HG03135 (cell line): Measurements from ENCODE around the gene MESP1.
A peak's percentile ranks its signal among the peaks of the same experiment; 100 is the strongest.
"Not testable (repeated sequence)": the region's sequence is repeated elsewhere in the genome, so short reads cannot be mapped to it uniquely, and the experiment has no call there.

ENCODE experiments used
- ATAC-seq: cut with Tn5 transposase; IDR thresholded peaks from one replicate; pipeline ENCODE4 v1.9.1; 2021; ENCODE audit warnings: mild to moderate bottlenecking, moderate library complexity; ENCODE audit not compliant: unreplicated experiment

The MESP1 gene, protein sequence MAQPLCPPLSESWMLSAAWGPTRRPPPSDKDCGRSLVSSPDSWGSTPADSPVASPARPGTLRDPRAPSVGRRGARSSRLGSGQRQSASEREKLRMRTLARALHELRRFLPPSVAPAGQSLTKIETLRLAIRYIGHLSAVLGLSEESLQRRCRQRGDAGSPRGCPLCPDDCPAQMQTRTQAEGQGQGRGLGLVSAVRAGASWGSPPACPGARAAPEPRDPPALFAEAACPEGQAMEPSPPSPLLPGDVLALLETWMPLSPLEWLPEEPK

DNA sequence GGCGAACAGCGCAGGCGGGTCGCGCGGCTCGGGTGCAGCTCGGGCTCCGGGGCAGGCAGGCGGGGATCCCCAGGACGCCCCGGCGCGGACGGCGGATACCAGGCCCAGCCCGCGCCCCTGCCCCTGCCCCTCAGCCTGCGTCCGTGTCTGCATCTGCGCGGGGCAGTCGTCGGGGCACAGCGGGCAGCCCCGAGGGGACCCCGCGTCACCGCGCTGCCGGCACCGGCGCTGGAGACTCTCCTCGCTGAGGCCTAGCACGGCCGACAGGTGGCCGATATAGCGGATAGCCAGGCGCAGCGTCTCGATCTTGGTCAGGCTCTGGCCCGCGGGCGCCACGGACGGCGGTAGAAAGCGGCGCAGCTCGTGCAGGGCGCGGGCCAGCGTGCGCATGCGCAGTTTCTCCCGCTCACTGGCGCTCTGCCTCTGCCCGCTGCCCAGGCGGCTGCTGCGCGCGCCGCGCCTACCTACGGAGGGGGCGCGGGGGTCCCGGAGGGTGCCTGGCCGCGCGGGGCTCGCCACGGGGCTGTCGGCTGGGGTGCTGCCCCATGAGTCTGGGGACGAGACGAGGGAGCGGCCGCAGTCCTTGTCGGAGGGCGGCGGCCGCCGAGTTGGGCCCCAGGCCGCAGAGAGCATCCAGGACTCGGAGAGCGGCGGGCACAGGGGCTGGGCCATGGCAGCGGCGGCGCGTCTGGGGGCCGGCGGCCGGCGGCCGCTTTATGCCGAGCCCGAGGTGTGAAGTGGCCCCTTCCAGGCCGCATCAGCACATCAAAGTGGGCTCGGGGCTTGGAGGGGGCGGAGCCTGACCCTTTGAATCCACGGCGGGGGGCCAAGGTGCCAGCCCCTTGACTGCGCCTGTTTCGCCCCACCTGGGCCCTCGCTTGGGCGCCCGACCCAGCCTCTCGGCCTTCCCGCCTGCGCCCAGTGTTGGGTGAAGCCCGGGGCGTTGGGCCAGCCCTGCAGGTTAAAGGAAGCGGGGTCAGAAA is at the start of gene MESP1:
MESP1 (minus strand) TSS at position 690 of the 983 bp plus-strand sequence; CDS start at position 672, 18 bp downstream.
- peak; percentile 96 for ATAC-seq

DNA sequence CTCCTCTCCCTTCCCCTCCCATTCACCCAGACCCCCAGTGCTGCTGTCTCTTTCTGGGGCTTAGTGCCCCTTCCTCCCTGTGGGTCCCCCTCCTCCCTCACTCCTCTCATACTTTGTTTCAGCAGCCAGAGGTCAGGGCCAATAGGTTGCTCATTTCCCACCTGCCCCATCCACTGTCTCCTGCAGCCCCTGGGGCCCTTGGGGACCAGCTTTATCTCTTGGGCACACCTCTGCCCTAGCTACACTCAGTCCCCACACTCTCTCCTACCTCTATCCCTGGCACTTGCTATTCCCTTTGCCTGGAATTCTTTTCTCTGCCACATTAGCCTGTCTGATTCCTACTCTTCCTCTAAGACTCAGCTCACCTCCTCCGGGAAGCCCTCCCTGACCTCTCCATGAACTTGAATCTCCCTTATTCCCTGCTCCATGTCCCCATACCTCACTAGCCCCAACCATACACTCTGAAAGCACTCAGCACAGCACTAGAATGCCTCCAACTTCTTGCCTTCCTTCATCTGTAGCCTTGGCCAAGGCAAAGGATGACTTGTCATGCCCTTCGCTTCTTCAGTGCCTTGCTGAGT is 49.0 kb upstream of the MESP1 start:
- no peak for ATAC-seq

DNA sequence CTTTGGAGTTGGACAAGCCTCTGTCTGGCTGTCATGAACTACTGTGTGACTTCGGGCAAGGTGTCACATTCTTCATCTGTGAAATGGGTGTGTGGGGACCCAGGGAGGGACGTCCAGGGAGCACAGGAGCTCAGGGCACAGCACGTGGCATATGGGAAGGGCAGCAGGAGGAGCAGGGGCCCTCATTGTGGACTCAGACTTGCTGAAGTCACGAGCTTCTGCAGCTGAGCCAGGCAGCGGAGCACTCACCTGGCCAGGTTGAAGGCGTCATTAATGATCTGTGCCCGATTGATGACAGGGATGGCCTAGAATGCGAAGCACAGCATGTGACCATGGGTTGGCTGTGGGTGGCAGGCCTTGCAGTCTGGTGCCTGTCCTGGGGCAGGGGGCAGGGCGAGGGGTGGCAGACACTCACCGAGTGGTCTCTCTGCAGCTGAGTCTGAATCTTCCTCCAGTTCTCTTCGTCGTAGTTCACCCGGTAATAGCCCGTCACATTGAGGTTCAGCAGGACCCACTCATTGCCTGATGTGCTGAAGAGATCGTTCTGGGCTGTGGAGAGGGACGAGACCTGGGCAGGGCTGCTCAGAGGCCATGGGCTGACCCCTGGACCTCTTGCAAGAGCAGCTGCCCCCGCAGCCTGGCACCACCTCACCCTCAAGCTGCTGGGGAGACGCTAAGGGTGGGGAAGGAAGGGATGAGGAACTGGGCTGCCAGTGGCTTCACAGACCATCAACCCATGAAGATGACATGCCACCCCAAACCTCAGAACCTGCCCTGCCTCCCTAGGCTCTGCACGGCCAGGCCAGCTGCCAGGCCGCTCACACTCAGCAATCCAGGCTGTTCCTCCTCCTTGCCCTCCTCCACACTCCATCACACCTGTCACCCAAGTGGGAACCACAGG is 48.2 kb upstream of the MESP1 start:
- no peak for ATAC-seq

DNA sequence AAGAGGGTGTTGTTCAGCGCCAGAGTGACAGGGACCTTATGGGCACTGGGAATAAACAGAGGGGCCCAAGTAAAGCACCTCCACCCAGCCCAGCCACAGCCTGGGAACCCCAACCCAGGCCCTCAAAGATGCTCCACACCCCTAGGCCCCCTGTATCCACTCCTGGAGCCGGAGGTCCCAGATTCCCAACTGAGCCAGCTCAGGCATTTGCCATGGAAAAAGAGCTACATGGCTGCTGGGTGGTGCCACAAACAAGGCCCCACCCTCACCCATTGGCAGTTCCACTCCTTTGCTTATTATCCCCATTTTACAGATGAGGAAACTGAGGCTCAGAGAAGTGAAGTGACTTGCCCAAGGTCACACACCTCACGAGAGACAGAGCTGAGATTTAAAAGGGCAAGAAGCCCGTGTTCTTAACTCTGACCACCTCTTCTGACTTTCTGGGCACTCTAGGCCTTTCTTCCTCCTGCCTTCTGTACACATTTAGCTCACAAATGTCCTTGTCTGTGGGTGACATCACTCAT is 46.7 kb upstream of the MESP1 start:
- ATAC-seq = no peak

DNA sequence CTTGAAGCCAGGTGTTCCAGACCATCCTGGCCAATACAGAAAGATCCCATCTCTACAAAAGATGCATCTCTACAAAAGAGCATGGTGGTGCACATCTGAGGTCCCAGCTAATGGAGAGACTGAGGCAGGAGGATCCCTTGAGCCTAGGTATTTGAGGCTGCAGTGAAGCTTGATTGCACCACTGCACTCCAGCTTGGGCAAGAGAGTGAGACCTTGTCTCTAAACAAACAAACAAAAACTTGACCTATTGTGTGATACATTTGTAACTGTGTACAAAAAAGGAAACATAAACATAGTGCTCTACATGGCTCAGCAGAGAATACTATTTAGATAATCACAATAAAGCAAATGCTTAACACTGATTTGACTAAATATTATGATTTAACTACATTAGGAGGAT is 44.9 kb upstream of the MESP1 start:
- no peak for ATAC-seq

DNA sequence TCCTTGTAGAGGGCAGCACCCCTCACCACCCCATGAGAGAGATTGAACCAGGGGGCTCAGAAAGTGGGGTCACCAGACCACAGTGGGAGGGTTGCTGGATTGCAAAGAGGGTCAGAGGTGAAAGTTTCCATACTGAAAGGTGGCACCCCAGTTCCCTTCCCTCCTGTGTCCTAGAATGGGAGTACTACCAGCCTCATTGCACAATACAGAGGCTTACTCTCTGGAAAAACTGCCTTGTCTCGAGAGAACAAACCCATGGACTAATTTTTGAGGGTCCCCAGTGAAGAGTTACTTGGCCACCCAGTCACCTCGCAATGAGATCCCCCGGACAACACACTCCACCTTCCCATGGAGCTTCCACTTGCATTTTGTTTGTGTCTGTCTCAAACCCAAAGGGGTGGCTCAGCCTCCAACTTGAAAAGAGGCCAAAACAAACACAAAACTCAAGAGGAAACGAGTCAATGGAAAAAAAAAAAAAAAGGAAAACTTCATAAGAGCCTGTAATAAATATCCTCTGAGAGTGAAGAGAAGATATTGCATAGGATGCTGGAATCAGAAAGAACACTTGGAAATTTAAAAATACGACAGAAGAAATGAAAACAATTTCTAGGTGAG is 43.7 kb upstream of the MESP1 start:
- ATAC-seq = no peak

DNA sequence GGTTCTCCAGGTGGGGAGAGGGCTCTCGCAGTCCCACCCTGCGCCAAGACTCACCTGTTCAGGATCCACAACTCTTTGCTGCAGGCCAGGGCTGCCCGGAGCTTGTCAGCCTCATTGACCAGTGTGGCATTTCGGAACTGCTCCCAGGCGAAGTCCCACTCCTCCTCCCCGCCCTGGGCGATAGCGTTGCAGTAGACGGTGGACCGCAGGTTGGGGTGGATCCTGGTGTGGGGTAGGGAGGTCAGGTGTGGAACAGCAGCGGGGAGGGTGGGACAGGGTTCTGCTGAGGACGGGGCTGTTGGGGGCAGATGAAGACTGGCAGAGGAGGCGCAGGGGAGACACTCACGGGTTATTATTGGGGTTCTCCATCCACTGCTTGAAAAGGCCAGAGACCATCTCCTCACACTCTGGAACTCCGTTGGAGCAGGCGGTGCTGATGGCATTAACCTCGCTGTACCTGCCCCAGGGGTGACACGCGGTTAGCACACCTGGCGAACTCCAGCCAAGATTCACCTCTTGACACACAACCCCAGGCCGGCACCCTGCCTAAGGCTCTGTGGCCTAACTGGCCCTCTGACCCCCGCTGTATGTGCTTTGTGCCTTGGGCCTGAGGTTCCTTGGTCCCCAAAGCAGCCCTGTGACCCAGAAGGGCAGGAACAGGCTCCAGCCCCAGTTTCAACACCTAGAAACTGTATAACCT is 41.2 kb upstream of the MESP1 start:
- no peak for ATAC-seq

DNA sequence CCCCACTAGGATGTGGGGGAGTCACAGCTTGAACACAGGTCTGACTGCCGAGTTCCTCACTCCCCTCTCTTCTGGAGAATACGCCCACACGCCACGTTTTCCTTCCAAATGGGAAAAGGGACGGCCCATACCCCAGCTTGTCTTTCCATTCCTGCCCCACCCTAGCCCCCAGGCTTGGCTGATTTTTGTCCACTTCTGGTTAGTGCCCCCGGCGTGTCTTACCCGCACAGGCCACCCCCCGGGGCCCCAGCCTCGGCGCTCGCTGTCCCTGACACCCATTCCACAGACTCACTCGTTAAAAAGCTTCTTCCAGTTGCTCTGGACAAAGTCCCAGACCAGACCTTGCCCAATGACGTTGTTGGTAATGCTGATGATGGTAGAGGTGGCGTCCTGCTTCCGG is 39.6 kb upstream of the MESP1 start:
- no peak for ATAC-seq

DNA sequence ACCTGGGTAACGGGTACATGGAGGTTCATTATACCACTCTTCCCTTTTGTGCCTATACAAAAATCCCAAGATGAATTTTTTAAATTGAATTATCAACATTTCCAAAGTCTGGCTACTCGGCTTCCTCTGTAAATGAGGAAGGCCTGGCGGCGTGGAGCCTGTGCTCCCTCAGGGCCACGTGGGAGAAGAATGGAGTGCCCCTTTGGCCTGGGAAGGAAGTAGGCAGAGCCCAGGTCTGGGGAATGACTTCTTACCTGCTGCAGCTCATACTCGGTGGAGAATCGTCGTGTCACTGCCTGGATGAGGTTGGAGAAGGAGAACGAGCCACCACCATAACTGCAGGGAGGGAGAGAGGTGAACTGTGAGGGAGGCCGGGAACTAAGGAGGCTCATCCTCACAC is 39.2 kb upstream of the MESP1 start:
- ATAC-seq = no peak

DNA sequence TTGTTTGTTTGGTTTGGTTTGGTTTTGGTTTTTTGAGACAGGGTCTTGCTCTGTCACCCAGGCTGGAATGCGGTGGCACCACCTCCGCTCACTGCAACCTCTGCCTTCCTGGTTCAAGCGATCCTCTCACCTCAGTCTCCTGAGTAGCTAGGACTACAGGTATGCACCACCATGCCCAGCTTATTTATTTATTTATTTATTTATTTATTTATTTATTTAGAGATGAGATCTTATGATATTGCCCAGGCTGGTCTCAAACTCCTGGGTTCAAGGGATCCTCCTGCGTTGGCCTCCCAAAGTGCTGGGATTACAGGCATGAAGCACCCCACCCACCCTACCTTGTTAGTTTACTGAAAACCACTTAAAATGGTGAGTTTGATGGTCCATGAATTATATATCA is 37.5 kb upstream of the MESP1 start:
- ATAC-seq = not testable (repeated sequence)

DNA sequence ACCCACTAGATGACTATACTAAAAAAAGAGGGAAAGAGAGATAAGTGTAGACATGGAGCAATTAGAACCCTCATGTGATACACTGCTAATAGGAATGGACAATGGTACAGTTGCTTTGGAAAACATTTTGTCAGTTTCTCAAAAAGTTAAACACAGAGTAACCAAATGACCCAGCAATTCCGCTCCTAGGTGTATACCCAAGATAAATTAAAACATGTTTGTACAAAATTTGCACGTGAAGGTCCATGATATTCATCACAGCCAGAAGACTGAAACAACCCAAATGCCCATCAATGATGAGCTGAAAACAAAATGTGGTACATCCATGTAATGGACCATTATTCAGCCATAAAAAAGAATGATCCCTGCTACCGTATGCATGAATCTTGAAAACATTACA is 36.9 kb upstream of the MESP1 start:
- ATAC-seq = no peak

DNA sequence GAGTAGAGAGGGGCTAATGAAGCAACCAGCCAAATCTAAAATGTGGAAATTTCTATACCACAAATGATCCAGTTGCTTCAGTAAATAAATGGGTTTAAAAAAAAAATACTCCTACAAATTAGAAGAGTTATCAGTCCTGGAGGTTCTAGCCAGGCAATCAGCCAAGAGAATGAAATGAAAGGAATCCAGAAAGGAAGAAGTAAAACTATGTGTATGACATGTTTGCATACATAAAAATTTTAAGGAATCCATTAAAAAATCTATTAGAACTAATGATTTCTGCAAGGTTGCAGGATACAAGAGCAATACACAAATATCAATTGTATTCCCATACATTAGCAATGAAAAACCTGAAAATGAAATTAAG is 34.7 kb upstream of the MESP1 start:
- ATAC-seq = no peak

DNA sequence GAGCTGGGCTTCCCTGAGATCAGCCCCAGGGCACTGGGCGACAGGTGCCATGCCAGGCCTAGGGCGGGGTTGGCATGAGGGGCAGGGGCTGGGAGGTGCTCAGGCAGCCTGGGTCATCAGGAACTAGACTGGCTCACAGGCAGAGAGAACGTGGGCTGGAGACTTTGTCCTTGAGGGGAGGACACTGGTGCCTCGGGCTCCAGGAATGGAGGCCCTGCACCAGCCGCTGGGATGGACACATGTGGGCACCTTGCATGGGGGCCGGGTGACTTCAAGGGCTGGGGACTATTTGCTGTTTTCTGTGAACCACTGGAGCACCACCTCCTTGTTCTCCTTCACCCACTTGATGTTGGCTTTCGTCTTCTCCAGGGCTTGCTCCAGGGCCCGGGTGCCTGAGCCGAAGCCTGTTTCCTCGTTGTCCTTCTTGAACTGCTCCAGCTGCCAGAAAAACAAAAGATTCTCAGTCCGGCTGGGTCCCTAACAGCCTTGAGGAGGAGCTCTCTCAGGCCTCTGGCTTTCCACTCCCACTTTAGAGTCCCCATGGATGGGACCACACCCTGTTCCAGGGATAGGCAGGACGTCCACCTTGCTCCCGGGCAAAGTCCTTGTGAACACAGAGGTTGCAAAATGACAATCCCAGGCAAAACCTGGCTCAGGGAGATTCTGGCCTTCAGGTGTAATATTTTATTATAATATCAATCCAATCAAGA is 34.2 kb upstream of the MESP1 start:
- no peak for ATAC-seq

DNA sequence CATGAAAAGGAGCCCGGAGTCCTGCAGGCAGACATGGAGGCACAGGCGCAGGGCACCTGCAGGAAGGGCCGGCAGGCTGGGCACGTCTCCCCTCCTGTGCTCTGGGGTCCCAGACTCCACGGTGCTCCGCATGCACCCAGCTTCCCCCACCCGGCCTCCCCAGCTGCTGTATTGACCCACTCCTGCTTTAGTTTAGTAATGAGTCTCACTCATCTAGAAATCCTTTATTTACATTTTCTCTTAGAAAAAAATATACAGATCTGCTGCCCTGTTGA is 33.6 kb upstream of the MESP1 start:
- no peak for ATAC-seq

DNA sequence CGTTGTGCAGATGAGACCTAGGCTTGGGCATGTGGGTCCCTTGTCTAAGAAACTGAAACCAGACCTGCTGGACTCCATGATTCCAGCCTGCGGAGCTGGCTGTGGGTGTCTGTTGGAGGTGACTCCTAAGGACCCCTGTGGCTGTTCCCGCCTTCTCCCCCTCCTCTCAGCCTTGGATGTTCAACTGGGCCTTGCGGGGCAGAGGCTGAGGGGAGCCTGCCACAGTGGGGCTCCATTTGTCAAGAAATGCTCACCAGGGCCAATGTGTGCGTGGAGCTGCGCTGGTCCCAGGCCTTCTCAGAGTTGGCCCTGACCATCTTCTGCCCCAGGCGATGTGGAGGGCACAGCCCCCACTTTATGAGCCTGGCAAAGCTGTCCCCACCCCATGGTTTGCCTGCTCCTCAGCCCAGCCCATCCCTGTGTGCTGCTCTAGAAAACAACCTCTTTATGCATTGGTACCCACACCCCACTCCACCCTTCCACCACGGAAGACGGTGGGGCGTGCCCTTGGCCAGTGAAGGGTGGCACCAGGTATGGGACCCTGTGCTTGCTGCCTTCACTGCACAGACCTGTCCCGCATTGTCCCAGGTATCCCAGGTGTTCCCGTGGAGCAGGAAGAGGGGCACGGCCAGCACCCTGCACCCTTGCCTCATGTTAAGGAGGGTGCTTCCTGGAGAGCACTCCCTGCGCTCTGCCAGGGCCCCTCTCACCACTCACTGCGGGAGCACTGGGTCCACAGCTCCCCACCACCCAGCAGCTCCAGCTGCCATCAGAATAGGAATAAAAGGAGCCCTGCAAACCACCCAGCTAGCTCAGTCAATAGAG is 33.0 kb upstream of the MESP1 start:
- no peak for ATAC-seq

DNA sequence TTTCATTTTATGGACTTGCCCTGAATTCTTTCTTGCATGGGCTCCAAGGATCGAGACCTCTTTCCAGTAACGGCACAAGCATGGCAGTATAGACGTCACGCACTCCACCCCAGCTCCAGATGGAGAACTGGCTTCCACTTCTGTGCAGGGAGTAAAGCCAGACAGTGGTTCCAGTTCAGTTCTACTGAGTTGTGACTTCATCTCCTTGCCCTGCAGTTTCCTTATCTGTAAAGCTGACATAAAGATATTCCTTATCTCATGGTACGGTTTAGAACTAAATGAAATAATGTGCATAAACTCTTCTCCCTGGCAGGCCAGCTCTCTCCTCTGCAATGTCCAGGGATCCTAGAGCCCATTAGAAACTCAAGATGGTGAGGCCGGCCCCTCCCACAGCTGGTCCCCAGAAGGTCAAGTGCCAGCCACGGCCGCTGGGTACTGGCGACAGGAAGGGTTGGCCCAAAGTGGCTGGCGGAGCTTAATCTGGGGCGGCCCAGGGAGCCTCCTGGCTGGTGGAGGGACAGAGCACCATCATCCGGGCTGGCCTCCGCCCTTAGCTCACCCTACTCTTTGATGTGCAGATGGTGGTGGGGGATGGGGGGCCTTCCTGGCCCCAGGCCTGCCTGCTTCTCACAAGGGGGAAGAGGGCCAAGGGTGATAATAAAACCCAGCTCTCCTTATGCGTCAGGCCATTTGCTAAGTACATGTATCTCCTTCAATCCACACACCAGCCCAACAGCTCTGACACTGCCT is 32.2 kb upstream of the MESP1 start:
- no peak for ATAC-seq

DNA sequence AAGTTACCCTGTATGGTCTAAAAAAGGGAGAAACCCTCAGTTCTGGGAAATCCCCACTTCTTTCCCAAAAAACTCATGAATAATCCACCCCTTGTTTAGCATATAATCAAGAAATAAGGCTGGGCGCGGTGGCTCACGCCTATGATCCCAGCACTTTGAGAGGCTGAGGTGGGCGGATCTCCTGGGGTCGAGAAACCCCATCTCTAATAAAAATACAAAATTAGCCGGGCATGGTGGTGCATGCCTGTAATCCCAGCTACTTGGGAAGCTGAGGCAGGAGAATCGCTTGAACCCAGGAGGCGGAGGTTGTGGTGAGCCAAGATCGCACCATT is 31.5 kb upstream of the MESP1 start:
- ATAC-seq = not testable (repeated sequence)
